GM18498 (cell line): Measurements from ENCODE around the gene RHBDL2.
"Not testable (repeated sequence)": the region's sequence is repeated elsewhere in the genome, so short reads cannot be mapped to it uniquely, and the experiment has no call there.

ENCODE experiments used
- ATAC-seq: cut with Tn5 transposase; IDR thresholded peaks from one replicate; pipeline ENCODE4 v1.9.1; 2021; ENCODE audit warnings: mild to moderate bottlenecking, moderate library complexity; ENCODE audit not compliant: unreplicated experiment

Gene RHBDL2, protein sequence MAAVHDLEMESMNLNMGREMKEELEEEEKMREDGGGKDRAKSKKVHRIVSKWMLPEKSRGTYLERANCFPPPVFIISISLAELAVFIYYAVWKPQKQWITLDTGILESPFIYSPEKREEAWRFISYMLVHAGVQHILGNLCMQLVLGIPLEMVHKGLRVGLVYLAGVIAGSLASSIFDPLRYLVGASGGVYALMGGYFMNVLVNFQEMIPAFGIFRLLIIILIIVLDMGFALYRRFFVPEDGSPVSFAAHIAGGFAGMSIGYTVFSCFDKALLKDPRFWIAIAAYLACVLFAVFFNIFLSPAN

GRCh38 chr1:38941527-38942019 is at the start of gene RHBDL2:
Gene RHBDL2, minus strand, starts transcription at chr1:38941830. Its CDS starts 22,618 bp downstream, at chr1:38919212.
- no peak for ATAC-seq

DNA sequence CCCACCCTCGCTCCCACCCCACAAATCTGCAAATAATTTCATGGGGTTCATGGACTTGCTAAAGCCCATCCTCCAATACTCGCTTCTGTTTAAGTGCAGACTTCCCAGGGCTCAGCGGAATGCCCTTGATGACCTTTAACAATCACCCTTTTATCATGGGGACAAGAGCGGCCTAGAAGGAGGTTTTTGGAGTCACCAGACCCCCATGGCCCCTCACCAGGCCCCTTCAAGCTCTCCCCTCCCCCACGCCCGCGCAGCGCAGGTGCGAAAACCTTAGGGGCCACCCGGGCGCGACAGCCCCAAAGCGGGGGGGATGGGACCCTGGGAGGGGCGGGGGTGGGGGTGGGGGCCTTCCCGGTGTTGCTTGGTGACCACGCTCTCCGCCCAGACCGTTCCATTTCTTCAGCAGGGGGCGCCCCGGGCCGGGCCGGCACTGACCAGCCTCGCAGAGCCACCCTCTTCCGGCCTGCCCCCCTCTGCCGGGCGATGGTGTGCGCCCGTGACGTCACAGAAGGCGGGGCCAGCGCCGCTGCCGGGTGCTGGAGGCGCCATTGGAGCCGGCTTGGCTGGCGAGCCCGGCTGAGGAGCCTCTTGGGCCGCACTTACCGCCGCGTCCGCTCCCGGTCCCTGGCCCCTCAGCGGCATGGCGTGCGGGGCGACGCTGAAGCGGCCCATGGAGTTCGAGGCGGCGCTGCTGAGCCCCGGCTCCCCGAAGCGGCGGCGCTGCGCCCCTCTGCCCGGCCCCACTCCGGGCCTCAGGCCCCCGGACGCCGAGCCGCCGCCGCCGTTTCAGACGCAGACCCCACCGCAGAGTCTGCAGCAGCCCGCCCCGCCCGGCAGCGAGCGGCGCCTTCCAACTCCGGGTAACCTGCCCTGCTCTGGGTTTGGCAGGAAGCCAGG is 49.4 kb upstream of the RHBDL2 start, which contains the start of gene AKIRIN1:
AKIRIN1 (plus strand) TSS at position 539 of the 900 bp plus-strand sequence; CDS start at position 644, 105 bp downstream.
- ATAC-seq, result peak; percentile 96

DNA sequence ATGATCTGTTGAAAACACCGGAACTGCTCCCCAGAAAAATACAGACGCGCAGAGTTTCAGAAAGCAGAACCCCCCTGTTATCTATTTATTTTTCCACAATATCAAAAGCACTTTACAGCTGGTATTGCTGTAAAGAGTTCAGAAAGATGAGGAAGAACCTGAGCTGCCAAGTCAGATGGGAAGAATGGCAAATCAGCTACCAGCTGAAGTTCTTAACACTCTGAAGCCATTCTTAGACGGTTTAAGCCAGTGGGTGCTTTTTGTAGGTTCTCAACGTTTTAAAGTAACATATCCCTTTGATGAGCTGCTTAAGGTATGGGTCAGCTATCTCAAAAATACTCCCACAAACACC is 48.7 kb upstream of the RHBDL2 start:
- ATAC-seq, result no peak

GRCh38 chr1:38989979-38990378 is 48.3 kb upstream of the RHBDL2 start:
- ATAC-seq, result no peak

- ATAC-seq, result not testable (repeated sequence)
Measured at GRCh38 chr1:38979380-38979779, 37.8 kb upstream of the RHBDL2 start.

GRCh38 chr1:38978245-38978542 is 36.6 kb upstream of the RHBDL2 start:
- ATAC-seq, result not testable (repeated sequence)

GRCh38 chr1:38977399-38978244 is 36.0 kb upstream of the RHBDL2 start:
- not testable (repeated sequence) for ATAC-seq

DNA sequence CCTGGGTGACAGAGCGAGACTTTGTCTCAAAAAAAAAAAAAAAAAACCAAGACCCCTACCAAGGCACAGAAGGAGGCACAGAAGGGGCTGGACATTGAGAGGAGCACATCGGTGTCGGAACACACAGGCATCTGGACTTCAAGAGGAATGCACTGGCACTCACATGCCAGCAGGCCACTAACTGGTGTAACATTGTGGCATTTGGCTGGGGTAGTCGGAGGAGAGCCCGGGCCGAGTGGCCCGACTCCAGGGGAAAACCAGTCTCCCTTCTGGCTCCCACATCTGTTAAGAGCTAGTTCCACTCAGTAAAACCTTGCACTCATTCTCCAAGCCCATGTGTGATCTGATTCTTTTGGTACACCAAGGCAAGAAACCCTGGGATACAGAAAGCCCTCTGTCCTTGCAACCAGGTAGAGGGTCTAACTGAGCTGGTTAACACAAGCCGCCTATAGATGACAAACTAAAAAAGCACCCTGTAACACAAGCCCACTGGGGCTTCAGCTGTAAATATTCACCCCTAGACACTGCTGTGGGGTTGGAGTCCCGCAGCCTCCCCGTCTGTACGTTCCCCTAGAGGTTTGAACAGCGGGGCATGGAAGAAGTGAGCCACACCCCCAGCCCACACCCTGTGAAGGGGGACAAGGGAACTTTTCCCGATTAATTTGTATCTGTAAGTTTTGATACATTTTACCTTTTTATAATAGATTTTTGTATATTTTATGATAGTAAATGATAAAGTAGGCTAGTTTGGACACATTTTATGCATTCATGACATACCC is 32.2 kb upstream of the RHBDL2 start:
- ATAC-seq, result no peak

DNA sequence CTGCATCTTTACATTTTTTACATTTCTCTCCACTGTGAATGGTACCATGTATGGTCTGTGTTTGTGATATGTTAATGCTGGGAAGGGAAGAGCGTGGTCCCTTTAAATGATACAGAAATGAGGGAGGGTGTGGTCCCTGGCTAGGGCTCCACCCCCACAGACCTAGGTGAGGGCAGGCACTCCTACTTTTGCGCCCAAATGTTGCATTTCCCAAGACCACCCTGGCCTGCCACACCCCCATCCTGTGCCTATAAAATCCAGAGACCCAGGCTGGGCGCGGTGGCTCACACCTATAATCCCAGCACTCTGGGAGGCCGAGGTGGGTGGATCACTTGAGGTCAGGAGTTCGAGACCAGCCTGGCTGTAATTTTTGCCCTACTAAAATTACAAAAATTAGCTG is 31.5 kb upstream of the RHBDL2 start:
- ATAC-seq, result not testable (repeated sequence)

DNA sequence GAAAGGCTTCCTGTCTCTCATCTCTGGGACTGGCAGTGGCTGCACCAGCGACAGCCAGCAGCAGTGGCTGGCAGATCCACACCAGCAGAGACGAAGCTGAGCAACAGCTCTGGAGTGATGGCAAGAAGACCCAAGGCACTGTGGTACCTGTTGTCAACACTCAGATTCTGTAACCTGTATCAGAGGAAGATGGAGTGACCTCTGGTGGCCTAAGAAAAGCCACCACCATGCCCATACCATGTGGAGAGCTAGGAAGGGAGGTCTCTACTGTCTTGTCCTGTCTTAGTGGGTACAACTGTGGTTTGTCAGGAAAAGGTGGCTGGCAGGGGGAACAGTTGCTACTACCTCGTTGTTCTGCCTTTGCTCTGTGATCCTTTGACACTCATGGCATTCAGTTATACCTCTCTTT is 22.5 kb upstream of the RHBDL2 start:
- no peak for ATAC-seq

GRCh38 chr1:38962560-38962959 is 20.9 kb upstream of the RHBDL2 start:
- ATAC-seq, result no peak

DNA sequence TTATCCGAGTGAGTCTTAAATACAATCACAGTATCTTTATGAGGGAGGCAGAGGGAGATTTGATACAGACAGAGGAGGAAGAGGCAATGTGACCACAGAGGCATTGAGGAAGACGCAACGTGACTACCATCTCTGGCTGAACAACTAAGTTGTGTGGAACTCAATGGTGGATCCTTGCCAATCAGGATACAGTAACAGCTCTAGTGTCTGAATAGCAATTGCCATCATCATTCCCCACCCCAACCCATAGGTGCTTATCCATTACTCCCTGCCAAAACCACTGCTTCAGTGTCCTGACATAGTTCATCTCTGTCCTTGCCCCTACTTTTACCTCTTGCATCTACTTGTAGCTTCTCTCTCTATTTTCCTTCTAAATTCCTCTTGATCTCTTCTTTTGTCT is 20.5 kb upstream of the RHBDL2 start:
- no peak for ATAC-seq

DNA sequence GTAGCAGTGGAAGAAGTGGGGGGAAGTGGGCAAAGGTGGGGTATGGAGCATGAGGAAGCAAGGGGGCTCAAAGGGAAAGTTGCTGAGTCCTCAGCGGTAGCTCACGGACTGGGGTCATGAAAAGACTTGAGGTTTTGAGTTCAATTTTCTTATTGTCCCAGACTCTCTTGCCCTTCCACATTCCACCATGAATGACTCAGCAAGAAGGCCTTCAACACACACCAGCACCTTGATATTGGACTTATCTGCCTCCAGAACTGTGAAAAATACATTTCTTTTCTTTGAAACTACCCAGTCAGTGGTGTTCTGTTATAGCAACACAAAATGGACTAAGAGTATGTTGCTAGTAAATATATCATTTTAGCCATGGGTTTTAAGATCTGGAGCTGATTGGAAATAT is 17.3 kb upstream of the RHBDL2 start:
- ATAC-seq, result no peak

DNA sequence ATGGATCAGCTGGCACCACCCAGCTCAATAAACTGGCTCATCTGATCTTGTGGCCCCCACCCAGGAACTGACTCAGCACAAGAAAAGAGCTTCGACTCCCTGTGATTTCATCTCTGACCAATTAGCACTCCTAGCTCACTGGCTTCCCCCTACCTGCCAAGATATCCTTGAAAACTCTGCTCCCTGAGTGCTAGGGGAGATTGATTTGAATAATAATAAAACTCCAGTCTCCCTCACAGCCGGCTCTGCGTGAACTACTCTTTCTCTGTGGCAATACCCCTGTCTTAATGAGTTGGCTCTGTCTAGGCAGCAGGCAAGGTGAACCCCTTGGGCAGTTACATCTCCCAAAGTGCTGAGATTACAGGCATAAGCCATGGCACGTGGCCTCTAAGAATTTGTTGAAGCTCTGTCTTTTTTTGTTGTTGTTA is 11.8 kb upstream of the RHBDL2 start:
- ATAC-seq, result no peak

DNA sequence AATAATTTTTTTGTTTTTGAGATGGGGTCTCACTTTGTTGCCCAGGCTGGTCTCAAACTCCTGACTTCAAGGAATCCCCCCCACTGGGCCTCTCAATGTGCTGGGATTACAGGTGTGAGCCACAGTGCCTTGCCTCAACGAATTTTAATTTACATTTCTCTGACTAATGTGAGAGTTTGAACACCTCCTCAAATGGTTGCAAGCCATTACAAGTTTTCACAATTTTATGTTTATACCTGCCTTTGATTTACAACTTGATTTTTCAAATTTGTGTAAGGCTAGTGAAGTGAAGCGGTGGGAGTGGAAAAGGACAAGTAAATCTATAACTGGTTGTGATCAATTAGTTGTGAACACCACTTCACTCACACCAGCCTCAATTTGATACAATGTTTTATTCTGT is 8.9 kb upstream of the RHBDL2 start:
- no peak for ATAC-seq

GRCh38 chr1:38944547-38944946 is 2.9 kb upstream of the RHBDL2 start:
- ATAC-seq, result no peak

GRCh38 chr1:38942664-38943428 is 1.2 kb upstream of the RHBDL2 start:
- ATAC-seq, result no peak

DNA sequence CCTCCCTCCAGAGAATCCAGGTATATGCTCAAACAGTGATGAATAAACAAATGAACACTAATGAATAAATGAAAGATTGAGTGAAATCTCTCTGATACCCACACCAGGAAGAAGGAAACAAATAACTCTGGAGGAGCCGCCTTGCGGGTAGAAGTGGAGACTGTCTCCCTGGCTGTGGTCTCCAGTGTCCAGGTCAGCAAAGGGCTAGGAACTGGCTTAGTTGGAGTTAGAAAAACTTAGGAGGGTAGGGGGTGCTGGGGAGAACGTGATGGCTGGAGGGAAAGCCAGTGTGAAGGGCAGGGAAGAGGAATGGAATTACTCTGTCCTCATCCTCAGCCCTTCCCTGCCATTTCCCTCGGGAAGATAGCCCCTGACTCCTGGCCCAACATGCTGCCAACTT is 537 bp downstream of the RHBDL2 start:
- no peak for ATAC-seq

GRCh38 chr1:38940339-38941047 is 1.1 kb downstream of the RHBDL2 start:
- ATAC-seq, result no peak
